WTC11 (cell line): ENCODE measurements around the gene SLC10A4. TPM values are rescaled to one million over a fixed set of nuclear protein-coding genes. Genes with fewer than 3 reads are reported as not detected.

ENCODE experiments used
- ATAC-seq: fragments of 200-7000 bp; cut with Tn5 transposase; 2 replicates; pipeline ENCODE4 v1.10.0; 2021; ENCODE audit warnings: mild to moderate bottlenecking, moderate library complexity
- CTCF ChIA-PET: fragments of 300-600 bp; sonication (Branson Sonifier 250); formaldehyde crosslinking; loops from one replicate; lab custom pipeline; 2021; ENCODE audit warnings: antibody characterized with exemption; lab: Charles Lee
- POLR2A ChIA-PET: fragments of 350-600 bp; sonication (Branson Sonifier 250); formaldehyde crosslinking; loops from one replicate; lab custom pipeline; 2021; ENCODE audit warnings: antibody characterized with exemption; lab: Charles Lee
- DNase-seq: peaks from one replicate; pipeline ENCODE4 v3.0.0; 2021; ENCODE audit warnings: low spot score
- H3K27ac Mint-ChIP-seq: 2 replicates; pipeline ENCODE4 v1.8.0; 2021; ENCODE audit warnings: mixed read lengths
- H3K27me3 Mint-ChIP-seq: 2 replicates; pipeline ENCODE4 v1.8.0; 2021; ENCODE audit warnings: low read depth, mild to moderate bottlenecking, moderate library complexity, mixed read lengths
- H3K36me3 Mint-ChIP-seq: 2 replicates; pipeline ENCODE4 v1.8.0; 2021; ENCODE audit warnings: mixed read lengths
- H3K4me1 Mint-ChIP-seq: 2 replicates; pipeline ENCODE4 v1.8.0; 2022; ENCODE audit warnings: mixed read lengths
- H3K4me3 Mint-ChIP-seq: 2 replicates; pipeline ENCODE4 v1.8.0; 2021; ENCODE audit warnings: mild to moderate bottlenecking, moderate library complexity, mixed read lengths
- H3K9me3 Mint-ChIP-seq: 2 replicates; pipeline ENCODE4 v1.8.0; 2021; ENCODE audit warnings: mixed read lengths
- CREB1 ChIP-seq: sonication (generic); formaldehyde crosslinking; IDR thresholded peaks from 2 replicates; pipeline ENCODE4 v1.8.0; 2023; ENCODE audit warnings: mild to moderate bottlenecking, missing genetic modification reagents
- JUN ChIP-seq: sonication (generic); formaldehyde crosslinking; IDR thresholded peaks from 2 replicates; pipeline ENCODE4 v1.8.0; 2023; ENCODE audit warnings: mild to moderate bottlenecking, missing genetic modification reagents
- MYBL2 ChIP-seq: sonication (generic); formaldehyde crosslinking; IDR thresholded peaks from 2 replicates; pipeline ENCODE4 v1.8.1; 2023; ENCODE audit warnings: mild to moderate bottlenecking, moderate library complexity, missing genetic modification reagents
- SMAD3 ChIP-seq: sonication (generic); formaldehyde crosslinking; IDR thresholded peaks from 2 replicates; pipeline ENCODE4 v1.8.0; 2022; ENCODE audit warnings: missing genetic modification reagents, mild to moderate bottlenecking, borderline replicate concordance
- TEAD4 ChIP-seq: sonication (generic); formaldehyde crosslinking; IDR thresholded peaks from 2 replicates; pipeline ENCODE4 v1.8.0; 2022; ENCODE audit warnings: mild to moderate bottlenecking, missing genetic modification reagents
- ZNF219 ChIP-seq: sonication (generic); formaldehyde crosslinking; IDR thresholded peaks from 2 replicates; pipeline ENCODE4 v1.8.0; 2023; ENCODE audit warnings: missing genetic modification reagents, mild to moderate bottlenecking, borderline replicate concordance
- ZNF317 ChIP-seq: sonication (generic); formaldehyde crosslinking; IDR thresholded peaks from 2 replicates; pipeline ENCODE4 v1.8.1; 2023; ENCODE audit warnings: low read depth, mild to moderate bottlenecking, moderate library complexity, missing genetic modification reagents, borderline replicate concordance
- ZNF416 ChIP-seq: fragments of 250-450 bp; sonication (Bioruptor Pico); IDR thresholded peaks from 2 replicates; pipeline ENCODE4 v1.9.0; 2021; ENCODE audit warnings: mild to moderate bottlenecking, inconsistent platforms
- ZNF423 ChIP-seq: fragments of 250-450 bp; sonication (Bioruptor Pico); IDR thresholded peaks from 2 replicates; pipeline ENCODE4 v2.1.2; 2022; ENCODE audit warnings: mild to moderate bottlenecking, moderate library complexity
- ZNF671 ChIP-seq: fragments of 250-450 bp; sonication (Bioruptor Pico); IDR thresholded peaks from 2 replicates; pipeline ENCODE4 v1.8.0; 2021; ENCODE audit warnings: mild to moderate bottlenecking
- total RNA-seq: library from RNA; stranded (reverse); gene quantifications from 3 replicates; pipeline ENCODE4 v1.2.3, GENCODE V29; 2021
- TF ChIP-seq, protein P1 (sequence below): sonication (generic); formaldehyde crosslinking; IDR thresholded peaks from 2 replicates; pipeline ENCODE4 v1.8.1; 2022; ENCODE audit warnings: low read depth, mild to moderate bottlenecking, moderate library complexity, missing genetic modification reagents, borderline replicate concordance
- TF ChIP-seq, protein P2 (sequence below): sonication (generic); formaldehyde crosslinking; IDR thresholded peaks from 2 replicates; pipeline ENCODE4 v1.8.0; 2023; ENCODE audit warnings: missing genetic modification reagents, mild to moderate bottlenecking, borderline replicate concordance
- TF ChIP-seq, protein P3 (sequence below): sonication (generic); formaldehyde crosslinking; IDR thresholded peaks from 2 replicates; pipeline ENCODE4 v1.8.0; 2022; ENCODE audit warnings: missing genetic modification reagents
- TF ChIP-seq, protein P4 (sequence below): sonication (generic); formaldehyde crosslinking; IDR thresholded peaks from 2 replicates; pipeline ENCODE4 v1.8.1; 2023; ENCODE audit warnings: mild to moderate bottlenecking, missing genetic modification reagents, borderline replicate concordance
- TF ChIP-seq, protein P5 (sequence below): sonication (generic); formaldehyde crosslinking; IDR thresholded peaks from 2 replicates; pipeline ENCODE4 v1.8.1; 2023; ENCODE audit warnings: mild to moderate bottlenecking, moderate library complexity, missing genetic modification reagents
- TF ChIP-seq, protein P6 (sequence below): sonication (generic); formaldehyde crosslinking; IDR thresholded peaks from 2 replicates; pipeline ENCODE4 v1.8.0; 2022; ENCODE audit warnings: mild to moderate bottlenecking, missing genetic modification reagents

The SLC10A4 gene
- total RNA-seq, 1 experiment from 2014 or later: 3.0 TPM

DNA sequence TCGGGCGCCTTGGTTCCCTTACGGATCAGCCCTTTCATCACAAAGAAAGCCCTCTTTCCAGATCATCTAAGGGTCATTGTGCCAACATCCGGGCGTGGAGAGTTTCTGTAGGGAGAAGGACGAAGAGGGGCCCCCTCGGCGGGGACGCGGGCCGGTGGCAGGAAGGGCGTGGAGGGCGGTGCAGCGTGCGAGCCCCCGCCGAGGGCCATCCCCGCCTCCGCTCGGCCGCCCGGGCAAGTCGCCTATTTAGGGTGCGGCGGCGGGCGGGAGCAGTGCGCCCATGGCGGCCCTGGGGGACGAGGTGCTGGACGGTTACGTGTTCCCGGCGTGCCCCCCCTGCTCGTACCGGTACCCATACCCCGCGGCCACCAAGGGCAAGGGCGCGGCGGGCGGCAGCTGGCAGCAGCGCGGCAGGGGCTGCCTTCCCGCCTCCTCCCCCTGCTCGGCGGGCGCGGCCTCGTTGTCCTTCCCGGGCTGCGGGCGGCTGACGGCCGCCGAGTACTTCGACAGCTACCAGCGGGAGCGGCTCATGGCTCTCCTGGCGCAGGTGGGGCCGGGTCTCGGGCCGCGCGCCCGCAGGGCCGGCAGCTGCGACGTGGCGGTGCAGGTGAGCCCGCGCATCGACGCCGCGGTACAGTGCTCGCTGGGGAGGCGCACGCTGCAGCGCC lies 7.0 kb downstream of the SLC10A4 start, which contains the start of gene ZAR1 (continued):
- TF ChIP-seq, protein P1, sequence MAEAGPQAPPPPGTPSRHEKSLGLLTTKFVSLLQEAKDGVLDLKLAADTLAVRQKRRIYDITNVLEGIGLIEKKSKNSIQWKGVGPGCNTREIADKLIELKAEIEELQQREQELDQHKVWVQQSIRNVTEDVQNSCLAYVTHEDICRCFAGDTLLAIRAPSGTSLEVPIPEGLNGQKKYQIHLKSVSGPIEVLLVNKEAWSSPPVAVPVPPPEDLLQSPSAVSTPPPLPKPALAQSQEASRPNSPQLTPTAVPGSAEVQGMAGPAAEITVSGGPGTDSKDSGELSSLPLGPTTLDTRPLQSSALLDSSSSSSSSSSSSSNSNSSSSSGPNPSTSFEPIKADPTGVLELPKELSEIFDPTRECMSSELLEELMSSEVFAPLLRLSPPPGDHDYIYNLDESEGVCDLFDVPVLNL (CRISPR knock-in tag): peak; percentile 83
- TF ChIP-seq, protein P2, sequence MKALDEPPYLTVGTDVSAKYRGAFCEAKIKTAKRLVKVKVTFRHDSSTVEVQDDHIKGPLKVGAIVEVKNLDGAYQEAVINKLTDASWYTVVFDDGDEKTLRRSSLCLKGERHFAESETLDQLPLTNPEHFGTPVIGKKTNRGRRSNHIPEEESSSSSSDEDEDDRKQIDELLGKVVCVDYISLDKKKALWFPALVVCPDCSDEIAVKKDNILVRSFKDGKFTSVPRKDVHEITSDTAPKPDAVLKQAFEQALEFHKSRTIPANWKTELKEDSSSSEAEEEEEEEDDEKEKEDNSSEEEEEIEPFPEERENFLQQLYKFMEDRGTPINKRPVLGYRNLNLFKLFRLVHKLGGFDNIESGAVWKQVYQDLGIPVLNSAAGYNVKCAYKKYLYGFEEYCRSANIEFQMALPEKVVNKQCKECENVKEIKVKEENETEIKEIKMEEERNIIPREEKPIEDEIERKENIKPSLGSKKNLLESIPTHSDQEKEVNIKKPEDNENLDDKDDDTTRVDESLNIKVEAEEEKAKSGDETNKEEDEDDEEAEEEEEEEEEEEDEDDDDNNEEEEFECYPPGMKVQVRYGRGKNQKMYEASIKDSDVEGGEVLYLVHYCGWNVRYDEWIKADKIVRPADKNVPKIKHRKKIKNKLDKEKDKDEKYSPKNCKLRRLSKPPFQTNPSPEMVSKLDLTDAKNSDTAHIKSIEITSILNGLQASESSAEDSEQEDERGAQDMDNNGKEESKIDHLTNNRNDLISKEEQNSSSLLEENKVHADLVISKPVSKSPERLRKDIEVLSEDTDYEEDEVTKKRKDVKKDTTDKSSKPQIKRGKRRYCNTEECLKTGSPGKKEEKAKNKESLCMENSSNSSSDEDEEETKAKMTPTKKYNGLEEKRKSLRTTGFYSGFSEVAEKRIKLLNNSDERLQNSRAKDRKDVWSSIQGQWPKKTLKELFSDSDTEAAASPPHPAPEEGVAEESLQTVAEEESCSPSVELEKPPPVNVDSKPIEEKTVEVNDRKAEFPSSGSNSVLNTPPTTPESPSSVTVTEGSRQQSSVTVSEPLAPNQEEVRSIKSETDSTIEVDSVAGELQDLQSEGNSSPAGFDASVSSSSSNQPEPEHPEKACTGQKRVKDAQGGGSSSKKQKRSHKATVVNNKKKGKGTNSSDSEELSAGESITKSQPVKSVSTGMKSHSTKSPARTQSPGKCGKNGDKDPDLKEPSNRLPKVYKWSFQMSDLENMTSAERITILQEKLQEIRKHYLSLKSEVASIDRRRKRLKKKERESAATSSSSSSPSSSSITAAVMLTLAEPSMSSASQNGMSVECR (CRISPR knock-in tag): 0 out of 2 replicates have a peak, but pooled peaks have one; percentile 58
- TF ChIP-seq JUN (CRISPR knock-in tag): peak; percentile 71; the same call in 1 of the 2 replicates
- TF ChIP-seq ZNF423: no peak

DNA sequence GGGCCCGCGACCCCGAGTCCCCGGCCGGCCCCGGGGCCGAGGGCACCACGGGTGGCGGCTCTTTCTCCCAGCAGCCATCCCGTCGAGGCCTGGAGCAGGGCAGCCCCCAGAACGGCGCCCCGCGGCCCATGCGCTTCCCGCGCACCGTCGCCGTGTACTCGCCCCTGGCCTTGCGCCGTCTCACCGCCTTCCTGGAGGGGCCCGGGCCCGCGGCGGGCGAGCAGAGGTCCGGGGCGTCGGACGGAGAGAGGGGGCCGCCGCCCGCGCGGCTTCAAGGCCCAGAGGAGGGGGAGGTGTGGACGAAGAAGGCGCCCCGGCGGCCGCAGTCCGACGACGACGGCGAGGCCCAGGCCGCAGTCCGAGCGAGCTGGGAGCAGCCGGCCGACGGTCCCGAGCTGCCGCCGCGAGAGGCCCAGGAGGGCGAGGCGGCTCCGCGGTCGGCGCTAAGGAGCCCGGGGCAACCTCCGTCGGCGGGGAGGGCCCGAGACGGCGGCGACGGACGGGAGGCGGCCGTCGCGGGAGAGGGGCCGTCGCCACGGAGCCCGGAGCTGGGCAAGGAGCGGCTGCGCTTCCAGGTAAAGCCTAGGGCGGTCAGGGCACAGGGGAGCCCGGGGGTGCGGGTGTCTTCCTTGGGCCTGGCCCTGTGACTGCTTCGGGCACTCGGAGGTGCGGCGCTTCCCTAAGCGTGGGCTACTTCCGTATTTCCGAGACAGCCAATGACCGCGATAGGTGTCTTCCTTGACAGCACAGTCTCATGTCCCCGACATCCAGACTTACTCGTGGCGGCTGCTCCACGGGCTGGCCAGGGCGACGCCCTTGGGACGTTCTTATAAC lies 7.8 kb downstream of the SLC10A4 start:
- CTCF ChIA-PET: interaction anchor here (0.5 to 2.2 kb wide), 3 partner anchors 88 to 486 kb away, joined by 3 to 10 read pairs (median 3); no protein-coding TSS in a partner anchor
- POLR2A ChIA-PET: interaction anchor here (0.5 to 1.2 kb wide), 4 partner anchors 14 to 309 kb away, joined by 3 to 4 read pairs (median 3); partner anchors contain the start of gene SLAIN2
- ATAC-seq (peak; percentile 65), DNase-seq (peak; percentile 43)
- Mint-ChIP-seq H3K36me3 (no peaks in the 10 kb centered on the region), H3K4me1 (peaks cover 13% of the 10 kb centered on the region), H3K4me3 (peak overlapping the region; percentile 58), H3K9me3 (no peaks in the 10 kb centered on the region), H3K27ac (no peak overlapping the region), H3K27me3 (peaks cover 47% of the 10 kb centered on the region)
- TF ChIP-seq, protein P3, sequence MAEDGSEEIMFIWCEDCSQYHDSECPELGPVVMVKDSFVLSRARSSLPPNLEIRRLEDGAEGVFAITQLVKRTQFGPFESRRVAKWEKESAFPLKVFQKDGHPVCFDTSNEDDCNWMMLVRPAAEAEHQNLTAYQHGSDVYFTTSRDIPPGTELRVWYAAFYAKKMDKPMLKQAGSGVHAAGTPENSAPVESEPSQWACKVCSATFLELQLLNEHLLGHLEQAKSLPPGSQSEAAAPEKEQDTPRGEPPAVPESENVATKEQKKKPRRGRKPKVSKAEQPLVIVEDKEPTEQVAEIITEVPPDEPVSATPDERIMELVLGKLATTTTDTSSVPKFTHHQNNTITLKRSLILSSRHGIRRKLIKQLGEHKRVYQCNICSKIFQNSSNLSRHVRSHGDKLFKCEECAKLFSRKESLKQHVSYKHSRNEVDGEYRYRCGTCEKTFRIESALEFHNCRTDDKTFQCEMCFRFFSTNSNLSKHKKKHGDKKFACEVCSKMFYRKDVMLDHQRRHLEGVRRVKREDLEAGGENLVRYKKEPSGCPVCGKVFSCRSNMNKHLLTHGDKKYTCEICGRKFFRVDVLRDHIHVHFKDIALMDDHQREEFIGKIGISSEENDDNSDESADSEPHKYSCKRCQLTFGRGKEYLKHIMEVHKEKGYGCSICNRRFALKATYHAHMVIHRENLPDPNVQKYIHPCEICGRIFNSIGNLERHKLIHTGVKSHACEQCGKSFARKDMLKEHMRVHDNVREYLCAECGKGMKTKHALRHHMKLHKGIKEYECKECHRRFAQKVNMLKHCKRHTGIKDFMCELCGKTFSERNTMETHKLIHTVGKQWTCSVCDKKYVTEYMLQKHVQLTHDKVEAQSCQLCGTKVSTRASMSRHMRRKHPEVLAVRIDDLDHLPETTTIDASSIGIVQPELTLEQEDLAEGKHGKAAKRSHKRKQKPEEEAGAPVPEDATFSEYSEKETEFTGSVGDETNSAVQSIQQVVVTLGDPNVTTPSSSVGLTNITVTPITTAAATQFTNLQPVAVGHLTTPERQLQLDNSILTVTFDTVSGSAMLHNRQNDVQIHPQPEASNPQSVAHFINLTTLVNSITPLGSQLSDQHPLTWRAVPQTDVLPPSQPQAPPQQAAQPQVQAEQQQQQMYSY: peak; percentile 66
- TF ChIP-seq, protein P4, sequence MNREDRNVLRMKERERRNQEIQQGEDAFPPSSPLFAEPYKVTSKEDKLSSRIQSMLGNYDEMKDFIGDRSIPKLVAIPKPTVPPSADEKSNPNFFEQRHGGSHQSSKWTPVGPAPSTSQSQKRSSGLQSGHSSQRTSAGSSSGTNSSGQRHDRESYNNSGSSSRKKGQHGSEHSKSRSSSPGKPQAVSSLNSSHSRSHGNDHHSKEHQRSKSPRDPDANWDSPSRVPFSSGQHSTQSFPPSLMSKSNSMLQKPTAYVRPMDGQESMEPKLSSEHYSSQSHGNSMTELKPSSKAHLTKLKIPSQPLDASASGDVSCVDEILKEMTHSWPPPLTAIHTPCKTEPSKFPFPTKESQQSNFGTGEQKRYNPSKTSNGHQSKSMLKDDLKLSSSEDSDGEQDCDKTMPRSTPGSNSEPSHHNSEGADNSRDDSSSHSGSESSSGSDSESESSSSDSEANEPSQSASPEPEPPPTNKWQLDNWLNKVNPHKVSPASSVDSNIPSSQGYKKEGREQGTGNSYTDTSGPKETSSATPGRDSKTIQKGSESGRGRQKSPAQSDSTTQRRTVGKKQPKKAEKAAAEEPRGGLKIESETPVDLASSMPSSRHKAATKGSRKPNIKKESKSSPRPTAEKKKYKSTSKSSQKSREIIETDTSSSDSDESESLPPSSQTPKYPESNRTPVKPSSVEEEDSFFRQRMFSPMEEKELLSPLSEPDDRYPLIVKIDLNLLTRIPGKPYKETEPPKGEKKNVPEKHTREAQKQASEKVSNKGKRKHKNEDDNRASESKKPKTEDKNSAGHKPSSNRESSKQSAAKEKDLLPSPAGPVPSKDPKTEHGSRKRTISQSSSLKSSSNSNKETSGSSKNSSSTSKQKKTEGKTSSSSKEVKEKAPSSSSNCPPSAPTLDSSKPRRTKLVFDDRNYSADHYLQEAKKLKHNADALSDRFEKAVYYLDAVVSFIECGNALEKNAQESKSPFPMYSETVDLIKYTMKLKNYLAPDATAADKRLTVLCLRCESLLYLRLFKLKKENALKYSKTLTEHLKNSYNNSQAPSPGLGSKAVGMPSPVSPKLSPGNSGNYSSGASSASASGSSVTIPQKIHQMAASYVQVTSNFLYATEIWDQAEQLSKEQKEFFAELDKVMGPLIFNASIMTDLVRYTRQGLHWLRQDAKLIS (CRISPR knock-in tag): no peak
- no peak for TF ChIP-seq TEAD4 (CRISPR knock-in tag)
- no peak for TF ChIP-seq ZNF416 (CRISPR knock-in tag)
- TF ChIP-seq CREB1: no peak
- TF ChIP-seq, protein P5, sequence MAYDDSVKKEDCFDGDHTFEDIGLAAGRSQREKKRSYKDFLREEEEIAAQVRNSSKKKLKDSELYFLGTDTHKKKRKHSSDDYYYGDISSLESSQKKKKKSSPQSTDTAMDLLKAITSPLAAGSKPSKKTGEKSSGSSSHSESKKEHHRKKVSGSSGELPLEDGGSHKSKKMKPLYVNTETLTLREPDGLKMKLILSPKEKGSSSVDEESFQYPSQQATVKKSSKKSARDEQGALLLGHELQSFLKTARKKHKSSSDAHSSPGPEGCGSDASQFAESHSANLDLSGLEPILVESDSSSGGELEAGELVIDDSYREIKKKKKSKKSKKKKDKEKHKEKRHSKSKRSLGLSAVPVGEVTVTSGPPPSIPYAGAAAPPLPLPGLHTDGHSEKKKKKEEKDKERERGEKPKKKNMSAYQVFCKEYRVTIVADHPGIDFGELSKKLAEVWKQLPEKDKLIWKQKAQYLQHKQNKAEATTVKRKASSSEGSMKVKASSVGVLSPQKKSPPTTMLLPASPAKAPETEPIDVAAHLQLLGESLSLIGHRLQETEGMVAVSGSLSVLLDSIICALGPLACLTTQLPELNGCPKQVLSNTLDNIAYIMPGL (CRISPR knock-in tag): peak; percentile 45; the same call in 1 of the 2 replicates
- TF ChIP-seq, protein P6, sequence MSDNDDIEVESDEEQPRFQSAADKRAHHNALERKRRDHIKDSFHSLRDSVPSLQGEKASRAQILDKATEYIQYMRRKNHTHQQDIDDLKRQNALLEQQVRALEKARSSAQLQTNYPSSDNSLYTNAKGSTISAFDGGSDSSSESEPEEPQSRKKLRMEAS (CRISPR knock-in tag): peak; percentile 23; the same call in 1 of the 2 replicates
- TF ChIP-seq JUN (CRISPR knock-in tag): 0 out of 2 replicates have a peak, but pooled peaks have one; percentile 14
- no peak for TF ChIP-seq SMAD3
- no peak; the same call in 1 of the 2 replicates for TF ChIP-seq ZNF219 (CRISPR knock-in tag)
- no peak for TF ChIP-seq ZNF671 (CRISPR knock-in tag)
- peak; percentile 37; the same call in 1 of the 2 replicates for TF ChIP-seq MYBL2
- TF ChIP-seq ZNF317 (CRISPR knock-in tag): peak; percentile 43; the same call in 1 of the 2 replicates
